GM19328 (cell line): ENCODE measurements around the gene PNPLA2.

Experiments used
- ATAC-seq: cut with Tn5 transposase; IDR thresholded peaks from one replicate; pipeline ENCODE4 v1.9.1; 2021; ENCODE audit warnings: mild to moderate bottlenecking, moderate library complexity; ENCODE audit not compliant: unreplicated experiment

Gene PNPLA2

DNA sequence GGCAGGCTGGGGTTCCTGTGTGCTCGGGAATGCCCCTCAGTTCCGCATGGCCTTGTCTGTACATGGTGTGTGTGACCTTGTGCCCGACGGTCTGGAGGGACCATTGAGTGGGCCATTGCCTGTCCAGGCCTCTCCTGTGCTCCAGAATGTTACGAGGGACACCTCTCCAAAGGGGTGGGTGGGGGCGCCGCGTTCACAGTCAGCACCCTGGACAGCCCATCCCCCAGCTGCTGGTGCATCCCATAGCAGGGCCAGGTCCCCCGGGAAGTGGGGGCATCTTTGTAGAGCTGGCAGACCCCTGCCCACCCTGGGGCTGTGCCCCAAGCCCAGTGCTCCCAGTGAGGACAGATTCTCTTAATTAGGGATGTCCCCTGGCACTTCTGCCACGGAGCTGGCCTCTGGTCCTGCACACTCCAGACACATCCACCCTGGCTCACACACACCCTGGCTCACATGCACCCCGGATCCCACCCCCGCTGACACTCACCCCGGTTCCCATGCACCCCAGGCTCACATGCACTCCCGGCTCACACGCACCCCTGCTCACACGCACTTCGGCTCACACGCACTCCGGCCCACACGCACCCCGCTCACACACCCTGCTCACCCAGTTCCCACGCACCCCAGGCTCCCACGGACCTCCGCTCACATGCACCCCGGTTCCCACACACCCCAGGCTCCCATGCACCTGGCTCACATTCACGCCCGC is 39.5 kb downstream of the PNPLA2 start:
- ATAC-seq, result no peak

DNA sequence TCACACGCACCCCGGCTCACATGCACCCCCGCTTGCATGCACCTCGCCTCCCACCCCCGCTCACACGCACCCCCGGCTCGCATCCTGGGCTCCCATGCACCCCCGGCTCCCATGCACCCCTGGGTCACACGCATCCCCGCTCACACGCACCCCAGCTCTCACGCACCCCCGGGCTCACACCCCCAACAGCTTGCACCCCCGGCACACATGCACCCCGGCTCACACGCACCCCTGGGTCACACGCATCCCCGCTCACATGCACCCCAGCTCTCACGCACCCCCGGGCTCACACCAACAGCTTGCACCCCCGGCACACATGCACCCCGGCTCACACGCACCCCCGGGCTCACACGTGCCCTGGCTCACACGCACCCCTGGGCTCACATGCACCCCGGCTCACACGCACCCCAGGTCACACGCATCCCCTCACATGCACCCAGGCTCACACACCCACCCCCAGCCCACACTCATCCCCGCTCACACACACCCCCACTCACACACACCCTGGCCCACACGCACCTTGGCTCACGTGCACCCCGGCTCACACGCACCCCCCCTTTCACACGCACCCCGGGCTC is 40.1 kb downstream of the PNPLA2 start:
- ATAC-seq, result no peak

DNA sequence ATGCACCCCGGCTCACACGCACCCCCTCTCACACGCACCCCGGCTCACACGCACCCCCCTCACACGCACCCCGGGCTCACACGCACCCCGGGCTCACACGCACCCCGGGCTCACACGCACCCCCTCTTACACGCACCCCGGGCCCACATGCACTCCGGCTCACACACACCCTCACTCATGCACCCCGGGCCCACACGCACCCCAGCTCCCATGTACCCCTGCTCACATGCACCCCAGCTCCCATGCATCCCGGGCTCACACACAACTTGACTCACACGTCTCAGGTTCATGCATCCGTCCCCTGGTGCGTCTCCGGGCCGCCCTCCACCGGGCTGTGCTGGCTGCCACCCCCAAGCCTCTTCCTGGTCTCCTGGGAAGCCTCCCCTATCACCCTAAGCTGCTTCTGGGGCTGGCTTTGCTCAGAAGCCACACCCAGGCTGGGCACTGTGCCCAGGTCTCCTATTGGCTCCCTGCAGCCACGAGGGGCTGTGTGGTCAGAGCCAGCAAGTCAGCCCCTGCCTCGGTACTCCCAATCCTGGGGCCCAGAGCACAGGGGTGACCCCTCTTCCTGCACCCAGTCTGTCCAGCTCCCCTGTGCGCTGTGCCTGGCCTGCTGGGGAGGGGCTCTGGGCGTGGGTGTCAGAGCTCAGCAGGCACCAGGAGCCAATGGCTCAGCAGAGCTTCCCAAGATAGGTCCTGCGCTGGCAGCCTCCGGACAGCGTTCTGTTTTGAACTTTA is 40.8 kb downstream of the PNPLA2 start:
- no peak for ATAC-seq

GRCh38 chr11:860234-861104 is 41.8 kb downstream of the PNPLA2 start:
- no peak for ATAC-seq

DNA sequence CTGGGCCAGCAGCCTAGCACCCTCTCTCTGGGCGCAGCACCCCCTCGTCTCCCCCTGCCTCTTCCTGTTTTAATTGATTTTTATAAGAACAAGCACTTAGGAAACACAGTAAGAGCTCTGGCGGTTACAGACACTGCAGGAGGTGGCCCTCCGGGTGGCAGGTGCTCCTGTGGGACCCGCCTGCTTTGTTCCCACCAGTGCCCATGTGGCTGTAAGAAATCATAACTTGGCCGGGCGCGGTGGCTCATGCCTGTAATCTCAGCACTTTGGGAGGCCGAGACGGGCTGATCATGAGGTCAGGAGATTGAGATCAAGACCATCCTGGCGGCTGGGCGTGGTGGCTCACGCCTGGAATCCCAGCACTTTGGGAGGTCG is 42.4 kb downstream of the PNPLA2 start:
- no peak for ATAC-seq

GRCh38 chr11:862081-862661 is 43.5 kb downstream of the PNPLA2 start:
- no peak for ATAC-seq

- ATAC-seq, result no peak
These were observed 43.9 kb downstream of the PNPLA2 start for GRCh38 chr11:862696-863022.

DNA sequence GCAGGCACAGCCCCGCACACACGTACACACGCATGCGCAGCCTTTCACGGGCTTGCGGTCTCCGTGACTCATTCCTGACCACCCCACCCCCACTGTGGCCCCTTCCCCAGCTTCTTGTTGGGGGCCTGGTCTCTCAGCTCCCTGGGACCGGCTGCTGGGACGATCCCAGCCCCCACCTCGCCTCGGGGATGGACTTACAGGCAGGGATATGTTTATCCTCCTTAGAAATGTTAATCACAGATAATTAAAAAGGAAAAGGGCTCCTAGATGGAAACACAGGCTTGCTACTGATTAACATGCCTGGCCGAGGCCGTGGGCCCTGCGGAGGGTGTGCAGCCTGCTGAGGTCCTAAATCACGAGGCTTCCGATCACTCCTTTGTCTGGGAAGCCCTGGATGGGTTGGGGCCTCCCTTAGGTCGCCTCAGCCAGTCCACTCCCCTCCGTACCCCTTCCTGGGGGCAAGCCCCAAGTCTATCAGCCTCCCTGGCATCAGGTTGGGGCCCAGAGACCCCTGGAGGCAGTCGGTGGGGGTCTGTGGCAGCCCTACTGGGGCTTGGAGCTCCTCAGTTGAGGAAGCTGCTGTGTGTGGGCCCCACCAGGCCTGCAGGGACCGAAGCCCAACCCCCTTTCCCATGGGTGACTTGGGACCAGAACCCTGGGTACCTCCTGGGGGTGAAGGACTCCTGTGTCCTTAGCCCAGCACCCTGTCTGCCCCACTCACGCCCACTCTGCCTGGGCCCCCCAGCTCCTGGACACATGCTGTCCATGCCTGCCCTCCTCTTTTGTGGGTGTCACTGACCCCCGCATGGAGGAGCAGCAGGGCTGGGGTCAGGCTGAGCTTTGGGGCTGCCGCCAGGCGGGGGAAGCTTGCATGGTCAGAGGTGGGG is 44.6 kb downstream of the PNPLA2 start:
- ATAC-seq, result no peak

DNA sequence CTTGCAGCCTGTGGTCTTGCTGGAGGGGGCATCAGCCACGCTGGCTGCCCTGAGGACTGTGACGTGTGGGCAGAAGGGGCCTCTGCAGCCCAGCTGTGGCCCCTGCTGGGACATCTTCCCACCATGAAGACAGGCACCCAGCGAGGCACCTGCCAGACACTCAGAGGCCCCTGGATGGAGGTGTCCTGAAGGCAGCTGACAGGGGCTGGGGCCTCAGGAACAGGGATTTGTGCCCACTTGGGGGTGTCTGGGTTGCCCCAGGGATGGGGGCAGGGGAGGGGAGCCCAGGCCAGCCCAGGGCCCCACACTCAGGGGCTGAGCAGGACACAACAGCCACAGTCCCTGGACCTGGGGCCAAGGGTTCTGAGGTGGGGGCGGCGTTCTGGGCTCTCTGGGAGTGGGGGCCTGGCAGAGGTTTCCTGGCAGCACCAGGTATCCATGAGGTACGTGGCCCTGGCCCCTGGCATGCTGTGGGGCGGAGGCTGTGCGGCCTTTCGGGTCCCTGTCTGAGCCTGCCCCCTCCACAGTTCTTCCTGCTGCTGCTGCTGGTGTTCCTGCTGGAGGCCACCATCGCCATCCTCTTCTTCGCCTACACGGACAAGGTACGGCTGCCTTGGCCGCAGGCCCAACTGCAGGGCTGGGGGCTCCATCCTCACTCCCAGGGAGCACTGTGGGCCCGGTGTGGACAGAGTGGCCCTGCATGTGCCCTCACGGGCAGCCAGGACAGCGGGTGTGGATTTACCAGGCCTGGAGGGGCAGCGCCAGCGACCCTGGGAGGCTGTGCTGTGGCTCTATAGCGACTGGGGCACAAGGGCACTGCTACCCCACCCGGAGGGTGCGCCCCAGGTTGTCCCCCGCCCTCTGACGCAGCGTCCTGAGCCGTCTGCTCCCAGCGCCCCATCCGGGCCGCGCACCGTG is 45.5 kb downstream of the PNPLA2 start:
- no peak for ATAC-seq

DNA sequence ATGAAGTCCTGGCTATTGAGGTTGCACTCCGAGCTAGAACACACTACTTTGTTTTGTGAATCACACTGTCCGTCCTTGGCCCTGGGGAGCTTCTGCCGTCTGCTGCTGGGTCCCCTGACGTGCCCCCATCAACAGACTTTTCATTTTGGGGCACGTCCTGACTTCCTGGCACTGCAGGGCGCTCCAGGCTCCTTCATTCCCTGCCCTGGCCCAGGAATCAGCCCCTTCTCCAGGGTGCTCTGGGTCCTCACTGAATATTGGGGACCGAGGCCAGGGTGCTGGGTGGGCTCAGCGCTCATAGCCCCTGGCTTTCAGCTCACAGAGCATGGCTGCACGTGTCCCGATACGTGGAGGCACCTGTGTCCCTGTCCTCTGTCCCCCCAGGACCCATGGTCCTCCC is 46.2 kb downstream of the PNPLA2 start:
- ATAC-seq, result no peak

DNA sequence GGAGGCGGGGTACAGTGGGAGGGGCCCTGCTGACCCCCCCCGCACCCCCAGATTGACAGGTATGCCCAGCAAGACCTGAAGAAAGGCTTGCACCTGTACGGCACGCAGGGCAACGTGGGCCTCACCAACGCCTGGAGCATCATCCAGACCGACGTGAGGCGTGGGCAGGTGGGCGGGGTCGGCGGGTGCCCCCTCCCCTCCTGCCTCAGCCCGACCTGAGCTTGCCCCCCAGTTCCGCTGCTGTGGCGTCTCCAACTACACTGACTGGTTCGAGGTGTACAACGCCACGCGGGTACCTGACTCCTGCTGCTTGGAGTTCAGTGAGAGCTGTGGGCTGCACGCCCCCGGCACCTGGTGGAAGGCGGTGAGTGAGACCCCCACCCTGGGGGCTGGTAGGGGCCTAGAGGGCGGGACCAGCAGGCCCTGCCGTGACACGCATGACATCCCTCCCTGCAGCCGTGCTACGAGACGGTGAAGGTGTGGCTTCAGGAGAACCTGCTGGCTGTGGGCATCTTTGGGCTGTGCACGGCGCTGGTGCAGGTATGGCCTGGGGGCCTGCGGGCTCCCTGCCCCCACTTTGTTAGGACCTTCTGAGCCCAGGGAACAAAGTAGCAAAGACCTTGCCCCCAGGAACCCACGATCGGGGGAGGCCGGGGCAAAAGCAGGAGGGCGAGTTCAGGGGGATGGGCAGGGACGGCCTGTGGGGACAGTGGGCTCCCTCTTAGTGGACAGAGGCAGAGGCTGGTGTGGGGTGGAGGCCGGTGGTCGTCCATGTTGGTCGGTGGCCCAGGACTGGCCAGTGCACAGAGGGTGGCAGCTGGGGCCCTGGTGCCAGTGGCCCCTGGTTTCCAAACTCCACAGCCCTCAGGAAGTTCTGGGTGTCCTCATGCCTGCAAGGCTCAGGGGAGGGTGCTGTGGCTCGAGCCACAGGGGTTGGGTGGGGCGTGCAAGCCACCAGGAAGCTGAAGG is 47.0 kb downstream of the PNPLA2 start:
- no peak for ATAC-seq

- ATAC-seq, result no peak
These were observed 47.8 kb downstream of the PNPLA2 start for GRCh38 chr11:866481-866880.

DNA sequence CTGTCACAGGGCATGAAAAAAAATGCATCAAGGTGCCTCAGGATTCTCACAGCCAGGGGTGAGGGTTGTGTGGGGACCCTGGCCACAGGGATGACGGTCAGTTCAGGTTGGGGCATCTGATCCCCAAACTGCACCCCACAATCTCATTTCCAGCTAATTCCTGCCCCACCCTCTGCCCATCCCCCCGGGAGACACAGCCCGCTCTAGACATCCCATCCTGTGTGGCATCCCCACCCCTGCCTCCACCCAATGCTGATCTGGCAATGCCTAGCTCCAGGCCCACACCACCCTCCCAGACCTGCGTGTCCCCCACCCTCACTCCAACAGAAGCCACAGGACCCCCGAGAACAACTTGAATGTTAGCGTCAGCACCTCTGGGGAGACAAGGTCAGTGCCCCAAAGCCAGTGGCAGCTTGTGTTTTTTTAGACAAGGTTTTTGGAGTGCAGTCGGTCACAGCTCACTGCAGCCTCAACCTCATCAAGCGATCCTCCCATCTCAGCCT is 49.2 kb downstream of the PNPLA2 start:
- no peak for ATAC-seq

DNA sequence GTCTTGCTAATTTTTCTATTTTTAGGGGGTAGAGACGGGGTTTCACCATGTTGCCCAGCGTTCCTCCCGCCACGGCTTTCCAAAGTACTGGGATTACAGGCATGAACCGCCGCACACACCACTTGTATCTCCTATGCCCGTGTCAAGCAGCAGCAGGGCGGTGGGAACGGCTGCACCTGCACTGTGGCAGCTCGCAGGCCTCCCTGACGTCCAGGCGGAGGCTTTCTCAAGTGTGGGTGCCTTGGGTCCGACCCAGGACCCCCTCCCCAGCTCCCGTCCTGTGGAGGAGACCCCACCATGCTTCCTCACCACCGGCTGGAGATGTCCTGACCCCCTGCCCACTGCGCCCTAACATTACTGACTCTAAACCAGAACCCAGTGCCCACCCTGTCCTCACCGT is 49.7 kb downstream of the PNPLA2 start:
- ATAC-seq, result no peak

DNA sequence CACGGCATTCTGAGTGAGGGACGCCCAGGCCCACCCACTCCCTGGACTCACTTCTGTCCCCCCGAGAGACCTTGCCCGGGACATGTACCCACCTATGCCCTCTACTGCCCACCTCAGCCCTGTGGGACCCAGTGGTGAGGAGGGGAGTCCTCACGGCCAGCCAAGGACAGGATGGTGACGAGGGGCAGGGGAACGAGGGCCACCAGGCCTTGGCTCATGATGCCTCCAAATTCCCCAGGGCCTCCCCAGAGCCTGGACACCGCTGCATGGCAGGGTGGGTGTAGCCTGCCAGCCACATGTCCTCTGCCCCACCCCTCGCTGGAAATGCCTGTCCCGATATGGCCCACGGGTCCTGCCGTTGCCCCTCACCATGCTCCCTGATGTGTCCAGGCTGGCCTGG is 50.1 kb downstream of the PNPLA2 start:
- ATAC-seq, result no peak

DNA sequence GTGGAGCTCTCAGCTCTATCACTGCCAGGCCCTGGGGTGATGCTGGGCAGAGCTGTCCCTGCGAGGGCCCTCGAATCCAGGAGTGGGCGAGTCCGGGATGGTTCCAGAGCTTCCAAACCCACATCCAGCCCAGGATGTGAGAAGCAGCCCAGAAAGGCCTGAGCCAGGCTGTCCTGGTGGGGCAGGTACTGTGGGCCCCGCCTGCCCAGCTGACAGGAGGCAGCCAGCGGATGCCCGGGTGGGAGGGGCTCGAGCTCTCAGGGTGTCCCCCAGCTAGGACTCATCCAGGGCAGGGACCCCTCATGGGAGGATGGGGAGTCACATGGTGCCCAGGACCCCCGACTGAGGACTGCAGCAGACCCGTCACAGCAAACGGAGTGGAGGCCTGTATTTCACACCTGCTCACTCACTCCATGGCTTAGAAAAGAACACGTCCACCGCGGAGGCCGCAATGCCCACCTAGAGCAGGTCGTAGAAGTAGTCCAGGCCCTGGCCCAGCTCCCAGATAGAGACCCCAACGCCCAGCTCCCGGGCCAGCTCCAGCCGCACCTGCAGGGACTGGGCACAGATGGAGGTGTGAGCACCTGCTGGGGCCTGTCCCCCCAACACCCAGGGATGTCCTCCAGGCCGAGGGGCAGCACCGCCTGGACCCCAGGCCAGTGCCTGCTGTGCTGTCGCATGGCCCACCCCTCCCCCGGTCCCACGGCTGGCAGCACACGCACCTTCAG is 50.8 kb downstream of the PNPLA2 start:
- no peak for ATAC-seq

DNA sequence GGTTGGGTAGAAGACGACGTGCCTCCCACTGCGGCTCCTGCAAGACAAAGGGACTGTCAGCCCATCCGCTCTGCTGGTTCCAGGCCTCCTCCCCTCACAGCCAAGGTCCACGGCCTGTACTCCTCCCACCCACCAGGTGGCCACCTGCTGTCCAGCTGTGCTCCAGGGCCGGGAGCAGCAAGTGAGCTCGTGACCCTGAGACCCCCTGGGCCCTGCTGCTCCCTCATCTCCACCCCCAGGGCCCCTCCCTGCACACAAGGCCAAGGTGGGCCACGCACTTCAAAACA is 51.4 kb downstream of the PNPLA2 start:
- ATAC-seq, result no peak
